GM13977 (cell line): Measurements from ENCODE around the gene ELAVL4.
A peak's percentile ranks its signal among the peaks of the same experiment; 100 is the strongest.

Experiments
- DNase-seq: peaks from one replicate; pipeline ENCODE4 v3.0.0; 2012; ENCODE audit warnings: low spot score
- CTCF ChIP-seq: IDR thresholded peaks from 2 replicates; pipeline ENCODE4 v1.5.1; 2012; ENCODE audit warnings: mild to moderate bottlenecking, control low read depth; ENCODE audit not compliant: insufficient read depth; ENCODE audit errors: extremely low read depth, missing control alignments
- in situ Hi-C: fragments of 300-500 bp; cut with MboI; formaldehyde crosslinking; loops from one replicate; pipeline ENCODE4 v1.12.0; 2022; ENCODE audit warnings: low sequenced_read_pairs, low pct_unique_long_range_greater_than_20kb, mixed read lengths, inconsistent platforms; ENCODE audit not compliant: unreplicated experiment

Gene ELAVL4

GRCh38 chr1:50243939-50244338, 135.2 kb downstream of the ELAVL4 start:
- in situ Hi-C loops: no loop called here
- no peak for TF ChIP-seq CTCF

GRCh38 chr1:50246869-50247268, 138.1 kb downstream of the ELAVL4 start:
- no peak for DNase-seq
- no peak for TF ChIP-seq CTCF
- in situ Hi-C loops: no loop called here

More at GRCh38 chr1:50243939-50244338, 135.2 kb downstream of the ELAVL4 start:
- DNase-seq: no peak

- DNase-seq: peak; percentile 56
- in situ Hi-C loops: no loop called here
- no peak for TF ChIP-seq CTCF
These were observed 143.0 kb downstream of the ELAVL4 start for GRCh38 chr1:50251702-50252101.

- in situ Hi-C loops: no loop called here
- DNase-seq: no peak
- TF ChIP-seq CTCF: no peak
These were observed 143.5 kb downstream of the ELAVL4 start for GRCh38 chr1:50252196-50252595.
